GM06990 (cell line): Measurements from ENCODE around the gene UCP3.

Experiments
- DNase-seq: peaks from one replicate; pipeline ENCODE4 v3.0.0-alpha.2; 2011; ENCODE audit not compliant: insufficient read length; ENCODE audit errors: extremely low read depth
- H3K27me3 ChIP-seq: replicated peaks from 2 replicates; pipeline ENCODE4 v1.6.0; 2011; ENCODE audit warnings: low read length; ENCODE audit not compliant: control insufficient read depth, insufficient read depth
- H3K36me3 ChIP-seq: 2 replicates; pipeline ENCODE4 v1.5.1; 2011; ENCODE audit warnings: low read length; ENCODE audit not compliant: control insufficient read depth, insufficient read depth
- H3K4me3 ChIP-seq: replicated peaks from 2 replicates; pipeline ENCODE4 v1.5.1; 2011; ENCODE audit warnings: low read depth, mild to moderate bottlenecking, control low read depth, low read length
- TF ChIP-seq, protein P1 (sequence below): IDR thresholded peaks from 2 replicates; pipeline ENCODE4 v1.5.1; 2011; ENCODE audit warnings: low read length, control low read depth, mild to moderate bottlenecking, inconsistent platforms; ENCODE audit not compliant: insufficient read depth, poor library complexity, severe bottlenecking

The UCP3 gene

GRCh38 chr11:74044538-74044937 is 35.7 kb upstream of the UCP3 start:
- H3K4me3 ChIP-seq, result no peak overlapping the region
- no peaks in the 10 kb centered on the region for H3K27me3 ChIP-seq
- TF ChIP-seq, protein P1, sequence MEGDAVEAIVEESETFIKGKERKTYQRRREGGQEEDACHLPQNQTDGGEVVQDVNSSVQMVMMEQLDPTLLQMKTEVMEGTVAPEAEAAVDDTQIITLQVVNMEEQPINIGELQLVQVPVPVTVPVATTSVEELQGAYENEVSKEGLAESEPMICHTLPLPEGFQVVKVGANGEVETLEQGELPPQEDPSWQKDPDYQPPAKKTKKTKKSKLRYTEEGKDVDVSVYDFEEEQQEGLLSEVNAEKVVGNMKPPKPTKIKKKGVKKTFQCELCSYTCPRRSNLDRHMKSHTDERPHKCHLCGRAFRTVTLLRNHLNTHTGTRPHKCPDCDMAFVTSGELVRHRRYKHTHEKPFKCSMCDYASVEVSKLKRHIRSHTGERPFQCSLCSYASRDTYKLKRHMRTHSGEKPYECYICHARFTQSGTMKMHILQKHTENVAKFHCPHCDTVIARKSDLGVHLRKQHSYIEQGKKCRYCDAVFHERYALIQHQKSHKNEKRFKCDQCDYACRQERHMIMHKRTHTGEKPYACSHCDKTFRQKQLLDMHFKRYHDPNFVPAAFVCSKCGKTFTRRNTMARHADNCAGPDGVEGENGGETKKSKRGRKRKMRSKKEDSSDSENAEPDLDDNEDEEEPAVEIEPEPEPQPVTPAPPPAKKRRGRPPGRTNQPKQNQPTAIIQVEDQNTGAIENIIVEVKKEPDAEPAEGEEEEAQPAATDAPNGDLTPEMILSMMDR, result no peak
- DNase-seq, result no peak
- H3K36me3 ChIP-seq, result peaks cover 5% of the 10 kb centered on the region

DNA sequence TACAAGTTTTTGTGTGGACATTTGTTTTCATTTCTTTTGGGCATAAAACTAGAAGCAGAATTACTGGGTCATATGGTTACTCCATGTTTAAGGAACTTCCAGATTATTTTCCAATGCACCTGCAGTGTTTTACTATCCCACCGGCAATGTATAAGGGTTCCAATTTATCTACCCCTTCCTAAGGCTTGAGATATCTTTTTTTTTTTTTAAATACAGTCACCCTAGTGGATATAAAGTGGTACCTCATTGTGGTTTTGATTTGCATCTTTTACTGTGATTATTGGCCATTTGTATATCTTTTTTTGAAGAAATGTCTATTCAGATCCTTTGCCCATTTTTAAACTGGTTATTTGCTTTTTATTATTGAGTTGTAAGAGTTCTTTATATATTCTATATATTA is 34.6 kb upstream of the UCP3 start:
- no peak for DNase-seq
- no peak overlapping the region for H3K4me3 ChIP-seq
- TF ChIP-seq, protein P1, result no peak
- H3K27me3 ChIP-seq, result no peaks in the 10 kb centered on the region
- H3K36me3 ChIP-seq, result peaks cover 4% of the 10 kb centered on the region

DNA sequence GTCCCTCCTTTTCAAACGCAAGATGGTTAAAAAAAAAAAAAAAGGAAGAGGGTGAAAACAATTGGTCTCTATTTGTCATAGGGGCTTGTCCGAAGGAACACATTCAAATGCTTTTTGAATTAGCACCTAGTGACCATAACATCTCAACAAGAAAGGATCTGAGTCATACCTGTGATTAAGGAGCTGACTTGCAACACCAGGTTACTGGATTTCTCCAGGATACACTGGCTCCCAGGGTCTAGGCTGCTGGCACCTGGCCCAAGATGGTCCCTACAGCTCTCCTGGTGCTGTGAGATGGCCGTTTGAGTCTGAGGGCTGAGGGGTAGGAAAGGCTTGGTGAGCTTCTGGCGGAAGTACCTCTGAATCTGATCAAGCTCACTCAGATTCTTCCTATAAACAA is 28.4 kb upstream of the UCP3 start:
- no peak for DNase-seq
- TF ChIP-seq, protein P1, result no peak
- Histone ChIP-seq H3K27me3 (no peaks in the 10 kb centered on the region), H3K4me3 (no peak overlapping the region), H3K36me3 (peaks cover 16% of the 10 kb centered on the region)

DNA sequence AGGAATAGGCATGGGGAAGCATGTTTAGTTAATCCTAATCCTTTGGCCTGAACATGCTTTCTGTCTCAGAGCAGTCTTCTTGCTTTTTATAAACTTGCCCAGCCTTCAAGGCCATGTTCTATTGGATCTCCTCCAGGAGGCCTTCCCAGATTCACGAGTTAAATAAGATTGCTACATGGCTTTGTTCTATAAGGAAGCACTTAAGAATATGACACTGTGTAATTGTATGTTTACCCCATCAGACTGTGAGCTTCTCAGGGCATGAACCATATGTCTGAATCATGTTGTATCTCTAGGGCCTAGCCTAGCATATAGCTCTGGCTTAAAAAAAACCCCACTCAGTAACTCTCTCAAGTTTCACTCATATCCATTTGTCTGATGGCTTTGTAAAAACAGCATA is 26.4 kb upstream of the UCP3 start:
- DNase-seq, result no peak
- Histone ChIP-seq H3K27me3 (no peaks in the 10 kb centered on the region), H3K4me3 (no peak overlapping the region), H3K36me3 (peaks cover 13% of the 10 kb centered on the region)
- TF ChIP-seq, protein P1, result no peak

DNA sequence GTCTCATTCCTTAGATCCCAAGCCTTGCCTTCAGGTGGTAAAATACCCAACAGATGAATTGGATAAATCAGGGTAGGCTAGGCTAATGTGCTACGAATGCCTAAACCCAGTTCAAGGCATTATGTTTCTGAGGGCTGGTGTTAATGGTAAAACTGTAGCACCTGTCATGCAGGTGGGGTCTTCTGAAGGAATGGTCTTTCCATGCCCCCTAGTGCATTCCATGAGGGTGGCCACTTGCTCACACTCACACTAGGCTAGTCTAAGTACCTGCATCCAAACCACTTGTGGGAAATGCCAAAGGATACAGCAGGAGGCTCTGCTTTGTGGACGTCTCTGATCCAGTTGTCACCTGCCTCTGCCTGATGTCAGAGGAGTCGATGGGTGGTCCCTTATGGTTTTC is 24.2 kb upstream of the UCP3 start:
- no peak overlapping the region for H3K4me3 ChIP-seq
- TF ChIP-seq, protein P1, result no peak
- no peaks in the 10 kb centered on the region for H3K27me3 ChIP-seq
- peaks cover 14% of the 10 kb centered on the region for H3K36me3 ChIP-seq
- DNase-seq, result no peak
